ENCODE results near the gene CLASP1. TPM values are rescaled to one million over a fixed set of nuclear protein-coding genes. Genes with fewer than 3 reads are reported as not detected.

Gene CLASP1
- total RNA-seq, 1 experiment from 2014 or later: 30.8 TPM

DNA sequence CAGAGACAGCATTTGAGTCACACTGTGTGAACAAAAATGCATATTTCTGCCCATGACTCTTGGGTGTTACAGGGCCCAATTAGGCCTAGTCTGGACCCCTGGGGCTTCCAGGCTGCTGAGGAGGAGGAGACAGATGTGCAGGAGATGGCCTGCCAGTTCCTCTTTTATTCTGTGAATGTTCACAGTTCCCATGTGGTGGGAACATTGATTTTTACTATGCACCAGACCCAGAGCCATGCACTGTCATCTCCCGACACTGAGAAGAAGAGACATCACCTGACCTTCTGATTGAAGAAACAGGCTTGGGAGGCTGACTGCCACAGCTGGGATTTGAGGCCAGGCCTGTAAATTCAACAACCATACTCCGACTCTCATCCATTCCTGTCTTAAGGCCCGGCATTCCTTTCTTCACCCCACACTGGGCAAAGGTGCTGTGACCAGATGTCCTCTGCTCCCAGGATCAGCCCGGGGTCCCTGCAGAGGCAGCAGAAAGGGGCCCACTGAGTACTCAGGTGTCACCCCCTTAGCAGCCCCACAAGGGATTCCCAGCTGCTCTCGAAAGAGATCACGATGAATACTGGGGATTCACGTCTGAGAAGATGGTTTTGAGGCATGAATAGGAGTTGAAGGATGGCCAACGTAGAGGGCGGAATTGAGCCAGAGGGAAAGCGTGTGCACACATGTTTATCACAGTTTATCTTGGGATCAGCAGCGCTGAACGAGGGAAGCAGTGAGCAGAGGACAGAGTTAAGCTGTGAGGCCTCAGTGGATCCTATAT, 360.6 kb downstream of the CLASP1 start:
- DNase-seq (ENCODE audit: low read depth): no peak

- DNase-seq (ENCODE audit: low read depth): no peak
Measured at GRCh38 chr2:121287956-121288355, 361.3 kb downstream of the CLASP1 start.

Other genes with a start within 250 kb of the CLASP1 start
- gene RNU4ATAC, start 118.6 kb downstream of the CLASP1 start, total RNA-seq (2014; rRNA removed; shearing (Covaris generic)): under 0.01 TPM in 1 of 2 replicates, not detected in the other
- 34.2 and 45.4 TPM in 2 replicates for gene NIFK, start 87.4 kb upstream of the CLASP1 start, total RNA-seq (2014; rRNA removed; shearing (Covaris generic))
- 50.5 and 62.8 TPM in 2 replicates for gene TSN, start 106.2 kb upstream of the CLASP1 start, total RNA-seq (2014; rRNA removed; shearing (Covaris generic))